Hypothalamus (tissue), 51 donors: Measurements from ENCODE around the gene CCM2.
"Not testable (repeated sequence)": the region's sequence is repeated elsewhere in the genome, so short reads cannot be mapped to it uniquely, and the experiment has no call there.

Experiments used
- DNase-seq, 51 donors: peaks; one replicate each; lab custom pipeline; 2025; lab: John Stamatoyannopoulos, UW

The CCM2 gene

GRCh38 chr7:44995555-44996493 lies 4.2 kb upstream of the CCM2 start:
- DNase-seq, result no peak

DNA sequence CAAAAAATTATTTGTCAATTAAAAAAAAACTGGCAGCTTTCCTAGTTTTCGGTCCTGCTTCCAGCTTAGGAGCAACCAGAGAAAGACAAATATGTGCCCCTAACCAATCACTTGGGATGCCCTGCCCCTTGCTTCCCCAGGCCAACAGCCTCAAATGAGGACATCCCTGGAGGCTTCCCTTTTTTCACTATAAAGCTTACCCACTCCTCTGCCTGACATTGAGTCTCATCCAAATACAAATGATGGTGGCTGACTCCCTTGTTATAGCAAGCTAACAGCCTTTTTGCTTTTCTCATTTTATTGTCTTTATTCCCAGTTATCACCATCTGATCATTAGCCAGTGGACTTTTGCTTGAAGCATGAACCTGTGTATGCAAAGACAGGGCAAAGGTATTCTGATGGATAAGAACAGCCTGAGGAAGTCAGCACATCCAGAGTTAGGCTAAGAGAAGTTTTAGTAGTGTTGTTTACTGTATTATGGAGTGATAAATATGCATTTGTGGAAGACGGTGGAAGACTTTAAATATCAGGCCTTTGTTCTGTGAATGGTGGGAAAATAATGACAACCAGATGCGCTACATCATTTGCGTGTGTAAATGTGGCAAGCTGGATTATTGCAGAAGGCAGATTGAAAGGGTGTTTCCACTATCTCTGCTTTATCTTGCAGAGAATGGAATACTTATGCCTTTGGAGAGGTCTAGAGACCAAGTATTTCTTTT lies 1.7 kb upstream of the CCM2 start:
- DNase-seq, result no peak

DNA sequence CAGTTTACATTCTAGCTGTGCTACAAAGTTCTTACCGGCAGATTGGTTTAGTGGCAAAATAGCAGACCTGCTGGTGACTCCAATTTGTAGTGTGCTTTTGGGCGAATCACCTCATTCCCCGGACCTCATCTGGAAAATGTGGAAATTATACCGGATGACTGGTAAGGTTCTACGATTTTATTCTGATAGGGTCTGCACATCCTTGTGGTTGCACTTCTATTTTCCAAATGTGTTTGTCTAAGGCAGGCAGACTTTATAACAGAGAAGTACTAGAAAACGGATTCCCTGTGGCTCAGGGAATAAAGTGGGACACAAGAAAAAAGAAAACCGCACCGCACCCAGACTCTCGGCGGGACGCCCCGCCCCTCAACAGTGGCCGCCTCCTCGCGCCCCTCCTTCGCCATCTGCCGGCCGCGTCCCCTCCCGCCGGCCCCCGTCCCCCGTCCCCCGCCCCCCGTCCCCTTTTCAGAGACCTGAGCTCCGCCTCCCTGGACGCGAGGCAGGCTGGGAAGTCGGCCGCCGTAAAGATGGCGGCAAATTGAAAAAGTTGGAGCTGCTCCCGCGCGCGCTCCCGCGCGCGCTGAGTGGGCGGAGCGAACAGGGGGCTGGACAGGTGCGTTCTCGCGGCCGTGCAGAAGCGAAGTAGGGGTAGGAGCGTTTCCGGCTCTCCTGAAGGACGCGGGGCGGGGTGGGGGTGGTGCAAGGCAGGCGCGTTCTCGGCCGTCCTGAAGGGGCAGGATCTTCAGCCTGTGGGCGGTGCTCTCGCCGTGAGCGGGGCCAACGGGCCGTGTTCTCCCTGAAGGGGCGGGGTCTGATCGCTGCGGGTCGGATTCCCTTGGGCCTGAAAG lies 532 bp upstream of the CCM2 start:
- peak; percentile 85 to 99 (median 98) for DNase-seq

DNA sequence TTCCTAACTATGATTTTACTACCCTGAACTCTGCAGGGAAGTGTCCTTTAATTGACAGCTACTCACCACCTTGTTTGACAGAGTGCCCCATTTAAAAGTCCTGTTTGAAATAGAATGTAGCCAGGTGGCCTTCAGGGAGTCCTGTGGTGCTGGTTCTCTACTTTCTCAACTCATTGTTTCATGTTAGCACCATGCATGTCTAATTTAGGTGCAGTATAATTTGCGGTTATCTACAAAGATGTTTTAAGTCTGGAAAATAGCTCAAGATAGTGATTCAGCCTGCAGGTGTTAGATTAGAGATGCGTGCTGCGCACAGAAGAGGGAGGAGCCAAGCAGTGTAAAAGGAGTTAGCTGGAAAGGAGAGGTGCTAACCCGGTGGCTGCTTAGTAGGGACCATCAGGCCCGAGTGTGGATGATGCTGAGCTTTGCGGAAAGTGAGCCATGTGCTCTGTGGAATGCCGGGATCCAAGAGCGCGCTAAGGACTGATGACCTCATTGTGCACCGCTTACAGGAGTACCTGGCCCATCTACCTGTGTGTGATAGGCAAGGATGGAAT lies 1.2 kb downstream of the CCM2 start:
- DNase-seq, result peak in 3 of 51 donors; percentile 2 to 17 (median 17)

DNA sequence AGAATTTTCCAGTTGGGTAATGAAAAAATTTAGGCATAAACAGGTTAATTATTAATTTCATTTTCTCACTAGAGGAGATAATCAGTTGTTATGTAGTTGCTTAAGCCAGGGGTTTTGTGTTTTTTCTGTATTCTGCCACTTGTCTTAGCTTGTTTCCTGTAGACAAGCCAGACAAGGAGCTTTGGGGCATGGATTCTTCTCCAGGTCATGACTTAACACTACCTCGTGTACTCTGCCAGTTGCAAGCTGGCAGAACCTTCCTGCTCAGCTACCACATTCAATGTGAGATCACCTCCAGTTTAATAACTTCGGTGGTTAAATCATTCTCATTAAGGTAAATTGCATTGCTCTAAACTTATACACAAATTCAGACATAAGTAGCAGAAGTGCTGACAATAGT lies 1.8 kb downstream of the CCM2 start:
- DNase-seq, result no peak

GRCh38 chr7:45003789-45004188 lies 3.8 kb downstream of the CCM2 start:
- DNase-seq, result no peak

DNA sequence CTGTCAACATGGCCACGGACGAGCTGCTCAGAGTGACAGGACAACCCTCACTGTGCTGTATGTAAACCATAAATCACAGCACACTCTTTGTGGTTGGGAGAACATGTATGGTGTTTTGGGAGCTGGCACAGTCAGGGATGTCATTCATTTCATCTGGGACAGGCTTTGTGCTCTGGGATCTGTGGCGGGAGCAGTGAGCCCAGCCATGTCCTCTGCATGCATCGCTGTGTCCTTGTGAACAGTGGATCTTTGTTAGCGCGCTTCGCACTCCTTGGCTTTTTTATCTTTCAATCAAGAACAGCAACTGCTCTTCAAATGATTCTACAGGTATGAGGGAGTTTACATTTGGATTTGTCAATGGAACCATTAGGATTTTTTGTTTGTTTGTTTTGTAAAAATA lies 7.1 kb downstream of the CCM2 start:
- DNase-seq, result peak in 21 of 51 donors; percentile 7 to 46 (median 21)

DNA sequence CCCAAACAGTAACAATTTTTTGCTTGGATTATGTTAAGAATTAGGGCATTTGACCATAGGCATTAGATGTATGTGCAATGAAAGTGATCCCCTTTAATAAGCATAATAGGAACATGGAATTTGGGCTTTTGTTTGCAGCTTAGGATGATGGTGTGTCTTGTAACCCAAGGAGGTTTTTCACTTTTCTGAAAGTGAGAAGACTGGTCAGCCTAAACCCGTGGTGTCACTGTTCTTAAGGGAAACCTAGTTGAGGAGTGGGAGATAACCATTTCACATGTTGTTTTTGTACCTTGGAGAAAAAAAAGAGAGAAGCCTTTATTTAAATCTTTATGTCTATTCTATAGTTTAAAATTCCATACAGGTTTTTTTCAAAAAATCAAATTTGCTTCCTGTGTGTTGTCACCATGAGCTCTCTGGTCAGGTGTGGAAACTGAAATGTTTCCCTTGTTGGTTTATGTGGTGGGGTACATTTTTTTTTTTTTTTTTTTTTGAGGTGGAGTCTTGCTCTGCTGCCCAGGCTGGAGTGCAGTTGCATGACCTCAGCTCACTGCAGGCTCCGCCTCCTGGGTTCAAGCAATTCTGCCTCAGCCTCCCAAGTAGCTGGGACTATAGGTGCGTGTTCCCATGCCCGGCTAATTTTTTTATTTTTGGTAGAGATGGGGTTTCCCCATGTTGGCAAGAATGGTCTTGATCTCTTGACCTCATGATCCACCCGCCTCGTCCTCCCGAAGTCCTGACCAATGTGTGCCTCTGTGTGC lies 7.7 kb downstream of the CCM2 start:
- DNase-seq, result no peak

- no peak for DNase-seq
Observed at GRCh38 chr7:45013465-45013967, 13.5 kb downstream of the CCM2 start.

- no peak for DNase-seq
Observed at GRCh38 chr7:45015313-45015712, 15.3 kb downstream of the CCM2 start.

- no peak for DNase-seq
Observed at GRCh38 chr7:45017253-45017652, 17.3 kb downstream of the CCM2 start.

GRCh38 chr7:45020915-45021314 lies 20.9 kb downstream of the CCM2 start:
- DNase-seq, result no peak

GRCh38 chr7:45021604-45022296 lies 21.7 kb downstream of the CCM2 start:
- DNase-seq, result peak in 2 of 51 donors; percentile 8 to 21

GRCh38 chr7:45024126-45024744 lies 24.2 kb downstream of the CCM2 start:
- DNase-seq, result no peak

- not testable (repeated sequence) for DNase-seq
Observed at GRCh38 chr7:45025473-45025872, 25.5 kb downstream of the CCM2 start.

GRCh38 chr7:45026013-45026412 lies 26.0 kb downstream of the CCM2 start:
- DNase-seq, result no peak

DNA sequence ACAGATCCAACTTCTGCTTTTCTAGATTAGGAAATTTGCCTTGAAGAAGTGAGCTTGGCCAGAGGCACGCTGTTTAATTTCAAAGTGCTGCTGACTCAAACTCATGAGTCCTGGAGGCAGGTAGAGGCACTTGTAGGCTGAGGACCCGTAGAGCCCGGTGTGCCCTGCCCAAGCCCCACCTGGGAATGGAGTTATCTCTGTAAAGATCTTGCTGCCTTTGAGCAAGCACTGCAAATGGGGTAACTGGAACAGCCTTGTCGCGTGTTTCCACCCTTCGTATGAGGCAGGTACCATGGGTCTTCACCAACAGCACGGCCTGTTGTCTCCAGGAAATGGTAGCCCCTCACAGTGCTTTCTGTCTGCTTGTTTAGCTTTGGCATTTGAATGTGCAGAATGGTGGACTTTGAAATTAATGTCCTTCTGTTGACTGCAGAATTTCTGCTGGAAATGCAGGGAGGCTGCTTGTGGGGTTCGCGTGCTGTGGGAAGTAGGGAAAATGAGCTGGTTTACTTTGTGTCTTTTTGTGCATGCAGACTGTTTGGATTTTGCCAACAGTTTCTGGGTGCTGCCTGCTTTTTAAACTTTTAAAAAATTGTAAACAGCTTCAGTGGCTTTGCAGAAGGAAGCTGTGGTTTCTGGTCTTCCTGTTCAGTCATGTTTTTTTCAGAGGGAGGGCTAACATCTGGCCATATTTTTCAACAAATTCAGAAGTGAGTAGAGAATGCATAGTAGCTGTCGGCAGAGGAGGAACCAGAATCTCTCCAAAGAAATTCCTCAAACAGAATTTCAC lies 27.2 kb downstream of the CCM2 start:
- no peak for DNase-seq

DNA sequence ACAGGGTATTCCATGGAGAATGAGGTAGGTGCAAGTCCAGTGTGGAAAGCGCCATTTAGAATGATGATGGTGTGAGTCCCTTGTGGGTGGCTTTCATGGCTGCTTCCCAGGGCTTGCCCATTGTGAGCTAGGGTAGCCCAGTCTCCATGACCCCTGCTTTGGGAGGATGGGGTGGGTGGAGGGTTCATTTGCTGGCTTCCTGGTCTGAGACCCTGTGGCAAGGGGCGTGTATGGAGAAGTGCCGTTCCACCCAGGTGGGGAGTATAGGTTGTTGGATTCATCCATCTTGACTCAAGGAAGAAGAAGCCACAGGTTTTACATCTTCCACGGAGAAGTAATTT lies 27.7 kb downstream of the CCM2 start:
- DNase-seq, result no peak
